ENCODE measurements around the gene C12orf50.
"Not testable (repeated sequence)": the region's sequence is repeated elsewhere in the genome, so short reads cannot be mapped to it uniquely, and the experiment has no call there.

Gene C12orf50, protein sequence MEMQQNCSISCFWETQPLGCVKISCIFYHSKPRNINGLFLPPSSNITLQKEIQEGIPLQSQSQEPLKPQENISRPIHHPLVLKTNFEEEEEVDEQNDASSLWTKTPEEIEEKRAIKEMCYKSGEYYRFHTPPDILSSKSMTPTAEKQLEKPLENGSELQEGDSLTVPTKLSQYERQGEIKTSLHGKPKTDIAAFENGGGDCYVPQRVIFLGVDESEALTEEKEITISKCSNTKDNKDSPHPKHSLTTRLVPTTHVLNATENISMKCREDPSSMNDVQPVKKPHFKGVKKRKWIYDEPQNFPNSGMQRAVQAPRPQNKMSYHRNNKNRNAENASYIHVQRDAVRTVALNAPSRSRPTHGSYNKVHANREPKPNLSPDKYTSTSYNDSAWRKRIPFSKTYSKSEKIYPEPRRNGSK

DNA sequence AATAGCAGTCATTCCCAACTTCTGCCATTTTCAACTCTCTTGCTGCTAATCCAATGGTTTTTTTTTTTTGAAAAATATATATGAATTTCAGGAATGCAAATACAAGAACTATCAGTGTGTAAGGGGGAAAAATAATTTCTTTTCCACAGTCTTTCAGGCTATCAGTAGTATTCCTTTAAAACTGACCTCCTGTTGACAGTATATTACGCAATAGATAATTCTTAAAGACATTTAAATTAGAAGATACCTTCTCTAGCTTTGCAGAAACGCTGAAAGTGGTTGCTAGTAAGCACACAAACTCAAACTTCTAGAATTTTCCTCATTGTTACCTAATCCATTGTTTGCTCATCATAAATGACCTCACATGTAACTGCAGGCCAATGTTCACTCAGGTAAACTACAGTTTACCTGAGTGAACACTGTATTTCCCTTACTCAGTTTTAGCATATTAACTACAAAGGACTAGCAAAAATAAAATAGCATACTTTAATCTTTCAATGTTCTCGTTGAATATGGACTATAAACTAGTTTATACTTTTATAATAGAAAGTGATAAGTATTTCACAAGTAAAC, at the start of gene C12orf50:
C12orf50 (minus strand) TSS at position 309 of the 573 bp plus-strand sequence. CDS start 2,439 bp downstream, outside the sequence.
- no peak for DNase-seq

DNA sequence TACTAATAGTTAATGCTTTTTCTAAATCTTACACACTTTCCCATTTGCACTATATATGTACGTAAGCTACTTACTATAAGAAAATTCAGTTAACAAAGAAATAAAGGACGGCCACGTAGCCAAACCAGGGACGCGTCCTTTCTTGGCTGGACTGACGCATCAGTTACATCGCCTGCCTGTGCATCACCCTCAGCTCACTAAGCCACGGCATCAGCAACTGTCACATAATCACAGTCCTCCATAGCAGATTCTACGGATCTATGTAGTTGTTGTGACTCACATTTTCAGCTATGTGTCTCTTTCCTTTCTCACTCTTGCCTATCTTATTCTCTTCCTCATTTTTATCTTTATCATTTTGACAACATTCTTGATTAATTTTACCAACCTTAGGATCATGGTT, 38.1 kb upstream of the C12orf50 start:
- DNase-seq = no peak

DNA sequence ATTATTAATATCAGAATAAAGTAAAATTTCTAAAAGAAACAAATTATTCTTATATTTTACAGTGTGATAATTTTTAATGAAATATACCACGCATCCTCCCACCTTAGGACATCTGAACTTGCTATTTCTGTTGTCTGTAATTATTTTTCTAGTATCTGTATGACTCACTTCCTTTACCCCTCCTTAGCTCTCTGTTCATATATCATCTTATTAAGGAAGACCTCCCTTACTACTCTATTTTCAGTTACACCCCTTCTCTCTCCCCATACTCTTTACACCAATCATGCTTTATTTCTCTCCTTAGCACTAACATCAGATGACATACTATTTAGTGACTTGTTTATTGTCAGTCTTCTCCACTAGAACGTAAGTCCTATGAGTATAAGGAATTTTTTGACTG, 34.2 kb upstream of the C12orf50 start:
- no peak for DNase-seq

DNA sequence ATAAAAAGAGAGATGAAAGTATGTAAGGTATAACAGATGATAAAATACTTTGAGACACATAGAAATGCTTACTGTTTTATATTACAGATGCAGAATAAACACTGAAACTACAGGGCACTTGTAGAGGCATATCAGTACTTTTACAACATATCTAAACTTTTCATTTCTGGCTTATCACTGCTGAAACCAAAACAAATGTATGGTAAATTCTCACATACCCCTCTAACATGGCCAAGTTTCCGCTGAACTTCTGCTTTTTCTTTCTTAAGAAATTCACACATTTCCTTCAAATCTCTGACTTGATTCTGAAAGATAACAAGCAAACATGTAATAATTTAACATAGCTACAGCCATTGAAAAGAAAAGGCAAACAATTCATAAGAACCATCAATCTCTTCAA, 33.3 kb upstream of the C12orf50 start:
- DNase-seq = no peak

DNA sequence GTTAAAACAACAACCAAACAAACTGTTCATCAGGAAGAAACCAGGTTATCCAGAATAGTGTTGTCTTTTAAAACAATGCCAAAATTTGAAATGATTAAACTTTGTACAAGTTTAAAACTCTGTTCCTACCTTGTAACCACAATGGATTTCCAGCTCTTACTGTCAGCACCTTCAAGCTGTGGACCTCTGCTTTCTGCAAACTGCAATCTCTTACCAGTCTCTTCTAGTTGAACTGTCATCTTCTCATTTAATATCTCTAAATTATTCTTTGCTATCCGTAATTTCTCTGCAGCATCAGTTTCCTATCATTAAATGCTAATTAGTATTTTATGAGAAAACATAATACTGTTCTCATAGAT, 29.5 kb upstream of the C12orf50 start:
- no peak for DNase-seq

DNA sequence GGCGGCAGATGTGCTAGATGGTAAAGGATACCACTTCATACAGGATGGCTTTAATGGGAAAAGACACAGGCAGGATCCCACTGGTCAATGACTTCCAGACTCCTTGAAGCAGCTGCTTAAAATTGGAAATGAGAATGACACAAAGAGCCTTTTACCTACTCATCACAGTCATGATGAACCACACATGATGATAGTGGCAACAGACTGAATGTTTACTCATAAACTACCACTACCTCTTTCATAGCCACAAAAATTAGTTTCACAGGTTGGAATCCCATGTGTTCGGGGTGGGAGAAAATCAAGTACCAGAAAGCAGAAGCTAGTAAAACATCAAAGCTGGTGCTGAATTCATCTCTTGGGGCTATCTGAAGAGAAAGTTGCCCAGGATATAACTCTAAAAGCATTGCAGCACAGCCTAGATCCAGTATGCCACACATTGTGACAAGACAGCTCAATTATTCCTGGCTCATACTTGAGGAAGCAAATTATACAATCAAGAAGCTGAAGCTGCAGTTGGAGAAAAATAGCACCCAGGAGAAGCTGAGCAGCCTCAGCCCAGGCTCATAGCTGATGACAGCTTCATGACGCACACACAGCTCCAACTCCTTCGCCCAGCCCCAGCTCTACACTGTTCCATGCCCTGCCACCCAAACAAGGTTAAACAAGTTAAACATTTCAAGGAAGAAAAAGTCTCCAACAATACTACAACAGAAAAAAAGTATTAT, 29.0 kb upstream of the C12orf50 start:
- no peak for DNase-seq

DNA sequence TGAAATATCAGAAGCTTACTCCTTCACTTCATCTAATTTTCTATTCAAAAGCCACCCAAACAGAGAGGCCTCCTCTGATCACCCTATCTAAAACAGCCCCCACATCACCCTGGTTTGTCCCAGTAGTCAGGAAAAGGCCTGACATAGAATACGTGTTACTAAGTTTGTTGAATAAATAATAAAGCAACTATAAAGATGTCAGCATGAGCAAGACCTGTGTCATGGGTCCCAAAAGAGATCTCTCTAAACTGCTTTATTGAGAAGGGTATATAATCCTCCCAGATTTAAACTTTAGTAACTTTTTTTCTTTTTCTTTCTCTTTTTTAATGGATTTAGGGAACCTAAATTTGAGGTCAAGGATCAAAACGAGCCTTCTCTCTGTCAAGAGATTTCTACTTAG, 27.4 kb upstream of the C12orf50 start:
- no peak for DNase-seq

DNA sequence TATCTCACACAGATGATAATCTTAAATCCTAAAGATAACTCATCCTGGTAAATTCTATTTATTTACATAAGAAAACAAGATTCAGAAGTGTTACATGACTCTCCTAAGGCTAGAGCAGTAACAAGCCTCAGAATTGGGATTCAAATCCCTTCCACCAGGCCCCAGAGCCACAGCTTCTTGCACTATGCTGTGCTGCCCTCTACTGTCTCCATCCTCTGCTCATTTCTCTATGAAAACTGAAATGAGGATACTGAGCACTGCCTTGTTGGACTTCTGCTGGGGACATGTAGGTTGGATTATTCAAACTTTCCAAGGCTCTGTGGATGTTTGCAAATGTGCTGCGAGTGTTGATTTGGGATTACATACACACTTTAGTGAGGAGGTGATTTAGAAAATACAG, 23.5 kb upstream of the C12orf50 start:
- no peak for DNase-seq

DNA sequence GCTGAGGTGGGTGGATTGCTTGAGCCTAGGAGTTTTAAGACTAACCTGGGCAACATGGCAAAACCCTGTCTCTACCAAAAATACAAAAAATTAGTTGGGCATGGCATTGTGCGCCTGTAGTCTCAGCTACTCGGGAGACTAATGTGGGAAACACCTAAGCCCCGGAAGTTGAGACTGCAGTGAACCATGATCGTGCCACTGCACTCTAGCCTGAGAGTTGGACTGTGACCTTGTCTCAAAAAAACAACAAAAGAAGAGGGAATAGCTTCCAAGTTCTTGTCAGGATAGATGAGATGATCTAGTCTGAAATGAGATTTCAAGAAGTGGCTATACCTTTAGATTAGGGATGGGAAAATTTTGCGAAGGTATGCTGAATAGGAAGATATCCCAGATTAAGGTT, 14.8 kb upstream of the C12orf50 start:
- DNase-seq = no peak

DNA sequence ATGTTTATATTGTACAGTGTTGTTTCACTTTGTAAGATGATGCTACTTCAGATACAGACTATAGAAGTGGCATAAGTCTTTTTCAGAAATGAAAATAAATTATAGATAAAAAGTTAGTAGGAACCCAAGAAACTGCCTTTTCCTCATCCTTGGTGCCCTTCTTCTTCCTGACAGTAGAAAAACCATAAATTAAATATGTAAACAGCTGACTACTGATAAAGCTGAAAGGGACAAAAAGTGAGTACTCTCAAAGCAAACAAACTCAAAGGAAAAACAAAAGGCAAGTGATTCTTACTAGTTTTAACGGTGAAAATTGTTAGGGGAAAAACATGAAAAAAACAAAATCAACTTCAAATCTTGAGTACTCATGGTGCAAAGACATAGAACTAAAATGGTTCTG, 8.6 kb upstream of the C12orf50 start:
- DNase-seq = no peak

DNA sequence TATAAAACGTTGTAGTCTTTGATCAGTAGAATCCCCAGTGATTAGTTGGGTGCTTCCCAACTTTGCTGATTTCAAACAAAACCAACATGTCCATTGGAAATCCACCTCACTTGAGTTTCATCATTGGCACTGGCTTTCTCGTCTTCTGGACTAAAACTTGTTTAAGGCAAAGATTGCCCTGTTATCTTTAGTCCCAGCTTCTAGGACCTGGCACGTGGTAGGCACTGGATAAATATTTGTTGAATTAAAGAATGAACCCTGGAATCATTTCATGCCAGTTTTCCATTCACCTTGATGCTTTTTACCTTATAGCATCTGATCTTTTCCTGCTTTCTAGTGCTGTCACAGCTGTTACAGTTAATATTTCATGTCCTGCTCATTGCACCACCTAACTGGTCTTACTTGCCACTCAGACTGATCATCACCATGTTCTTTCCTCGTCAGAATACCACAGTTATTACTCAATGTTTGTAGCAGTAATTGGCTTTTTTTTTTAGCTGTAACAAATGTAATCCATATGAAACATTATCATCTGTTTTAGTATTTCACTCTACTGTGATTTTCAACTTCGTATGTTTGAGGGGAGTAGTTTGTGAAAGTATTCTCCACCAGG, 7.3 kb upstream of the C12orf50 start:
- no peak for DNase-seq

DNA sequence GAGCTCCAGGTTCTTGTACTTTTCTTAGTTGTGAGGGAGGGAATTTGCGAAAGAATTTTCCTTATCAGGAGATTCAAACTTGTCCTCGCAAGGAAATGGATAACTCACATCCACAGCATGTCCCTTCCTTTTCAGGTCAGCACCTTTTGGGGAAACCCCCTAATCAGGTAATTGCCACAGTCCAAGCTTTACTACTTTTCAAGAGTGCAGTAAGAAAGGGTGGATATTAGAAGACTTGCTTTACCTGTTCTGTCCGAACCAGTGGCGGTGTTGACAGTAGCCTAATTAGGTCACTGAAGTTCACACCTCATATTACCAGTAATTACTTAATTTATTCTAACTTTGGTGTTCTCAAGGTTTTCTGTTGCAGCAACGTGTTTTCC, 6.7 kb upstream of the C12orf50 start:
- no peak for DNase-seq

DNA sequence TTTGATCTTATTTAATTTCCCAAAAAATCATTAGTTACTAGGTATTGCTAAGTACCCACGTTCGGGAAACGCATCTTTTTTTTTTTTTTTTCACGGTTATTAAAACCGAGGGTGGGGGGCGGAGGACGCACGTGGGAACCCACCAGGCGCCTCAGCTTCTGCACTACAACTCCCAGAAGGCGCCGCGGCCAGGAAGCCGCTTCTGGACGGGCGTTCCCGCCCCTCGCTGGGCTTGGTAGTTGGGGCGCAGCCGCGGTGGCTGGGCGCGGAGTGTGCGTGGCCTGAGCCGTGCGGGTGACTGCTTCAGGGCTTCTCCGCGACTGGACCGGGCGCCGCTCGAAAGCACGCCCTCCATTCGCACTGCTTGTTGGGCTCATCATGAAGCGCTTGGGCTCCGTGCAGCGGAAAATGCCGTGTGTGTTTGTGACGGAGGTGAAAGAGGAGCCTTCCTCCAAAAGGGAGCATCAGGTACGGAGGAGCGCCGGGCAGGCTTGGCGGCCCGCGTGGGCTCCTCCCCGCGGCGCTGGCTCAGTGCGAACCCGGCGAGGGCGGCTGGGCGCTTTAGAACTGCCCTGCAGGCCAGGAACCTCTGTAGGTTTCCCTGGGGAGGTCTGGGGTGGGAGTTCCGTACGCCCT, 6.2 kb upstream of the C12orf50 start:
- DNase-seq = peak; percentile 45

DNA sequence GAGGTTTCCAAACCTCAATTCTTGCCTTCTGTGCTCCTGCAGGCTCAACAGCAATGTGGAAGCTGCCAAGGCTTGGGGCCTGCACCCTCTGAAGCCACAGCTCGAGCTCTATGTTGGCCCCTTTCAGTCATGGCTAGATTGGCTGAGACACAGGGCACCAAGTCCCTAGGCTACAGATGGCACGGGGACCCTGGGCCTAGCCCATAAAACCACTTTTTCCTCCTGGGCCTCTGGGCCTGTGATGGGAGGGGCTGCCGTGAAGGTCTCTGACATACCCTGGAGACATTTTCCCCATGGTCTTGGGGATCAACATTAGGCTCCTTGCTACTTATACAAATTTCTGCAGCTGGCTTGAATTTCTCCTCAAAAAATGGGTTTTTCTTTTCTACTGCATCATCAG, 2.0 kb upstream of the C12orf50 start:
- not testable (repeated sequence) for DNase-seq

DNA sequence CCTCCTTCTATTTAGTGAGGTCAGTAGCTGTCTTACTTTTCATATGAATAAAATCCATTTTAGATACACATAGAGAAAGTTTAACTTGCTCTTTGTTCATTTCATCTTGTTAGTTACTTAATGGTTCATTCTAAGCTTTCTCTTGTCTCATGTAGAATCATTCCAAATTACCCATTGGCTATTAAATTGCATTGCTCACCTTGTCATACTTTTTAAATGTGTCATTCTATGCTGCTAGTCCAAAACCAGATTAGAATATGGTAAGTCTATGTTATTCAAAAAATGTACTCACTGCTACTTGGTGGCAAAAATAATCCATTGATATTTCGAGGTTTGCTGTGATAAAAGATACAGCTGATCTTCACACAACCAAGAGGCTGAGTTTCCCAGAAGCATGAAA, 3.0 kb downstream of the C12orf50 start:
- no peak for DNase-seq

DNA sequence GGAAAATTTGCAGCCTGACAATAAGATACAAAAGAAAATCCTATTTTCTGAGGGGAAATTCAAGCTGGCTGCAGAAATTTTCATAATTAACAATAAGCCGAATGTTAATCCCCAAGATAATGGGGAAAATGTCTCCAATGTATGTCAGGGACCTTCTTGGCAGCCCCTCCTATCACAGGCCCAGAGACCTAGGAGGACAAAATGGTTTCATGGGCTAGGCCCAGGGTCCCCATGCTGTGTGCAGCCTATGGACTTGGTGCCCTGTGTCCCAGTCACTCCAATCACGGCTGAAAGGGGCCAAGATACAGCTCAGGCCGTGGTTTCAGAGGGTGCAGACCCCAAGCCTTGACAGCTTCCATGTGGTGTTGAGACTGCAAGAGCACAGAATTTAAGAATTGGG, 11.2 kb downstream of the C12orf50 start:
- DNase-seq = no peak

DNA sequence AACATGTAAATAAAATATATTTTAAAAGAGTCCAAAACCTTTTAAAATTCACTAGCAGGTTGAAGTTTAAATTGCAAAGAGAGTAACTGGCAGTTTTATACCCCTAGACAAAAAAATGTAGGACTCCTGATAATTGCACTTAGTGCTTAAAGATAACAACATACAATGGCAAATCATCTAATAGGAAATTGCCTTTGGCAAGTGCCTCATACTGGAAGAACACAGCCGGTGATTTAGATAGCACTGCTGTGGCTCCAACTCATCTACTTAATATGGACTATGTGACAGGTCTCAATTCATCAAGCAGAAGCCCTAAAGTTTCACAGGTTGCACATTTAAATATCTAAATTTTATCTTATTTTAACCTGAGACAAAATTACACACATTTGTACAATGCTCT, 13.4 kb downstream of the C12orf50 start:
- DNase-seq = no peak

DNA sequence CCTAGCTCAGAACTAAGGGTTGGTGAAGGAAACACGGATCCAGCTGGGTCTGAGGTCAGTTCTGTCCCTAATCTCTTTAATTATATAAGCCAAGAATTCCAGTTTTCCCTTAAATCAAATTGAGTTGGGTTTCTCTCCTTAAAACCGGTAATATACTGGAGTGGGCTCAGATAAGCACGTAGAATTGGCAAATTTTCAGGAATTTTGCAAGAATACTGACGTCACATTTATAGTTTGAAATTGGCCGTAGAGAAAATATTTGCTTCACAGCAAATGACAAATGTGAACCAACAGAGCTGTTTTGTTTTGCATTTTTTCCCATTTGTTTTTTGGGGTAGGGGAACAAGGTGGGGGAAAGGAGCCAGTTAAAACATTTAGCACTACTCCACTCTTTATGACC, 17.4 kb downstream of the C12orf50 start:
- no peak for DNase-seq

DNA sequence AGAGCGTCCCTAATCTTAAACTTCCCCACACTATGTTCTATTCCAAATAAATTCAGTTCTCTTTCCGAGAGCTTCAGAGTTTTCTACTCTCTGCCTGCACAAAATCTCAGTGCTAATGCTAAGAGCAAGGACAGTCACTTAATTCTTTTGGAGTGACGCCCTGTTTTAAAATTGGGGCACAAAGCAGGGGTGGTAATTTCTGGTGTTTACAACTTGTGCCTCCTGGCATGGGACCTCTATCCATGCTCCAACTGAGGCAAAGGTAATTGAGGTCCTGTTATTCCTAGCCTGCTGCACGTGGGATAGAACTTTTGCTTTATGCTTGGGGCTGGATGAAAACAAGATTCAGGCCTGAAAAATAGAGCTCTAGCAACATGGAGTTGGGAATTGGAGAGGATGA, 22.9 kb downstream of the C12orf50 start:
- DNase-seq = no peak

DNA sequence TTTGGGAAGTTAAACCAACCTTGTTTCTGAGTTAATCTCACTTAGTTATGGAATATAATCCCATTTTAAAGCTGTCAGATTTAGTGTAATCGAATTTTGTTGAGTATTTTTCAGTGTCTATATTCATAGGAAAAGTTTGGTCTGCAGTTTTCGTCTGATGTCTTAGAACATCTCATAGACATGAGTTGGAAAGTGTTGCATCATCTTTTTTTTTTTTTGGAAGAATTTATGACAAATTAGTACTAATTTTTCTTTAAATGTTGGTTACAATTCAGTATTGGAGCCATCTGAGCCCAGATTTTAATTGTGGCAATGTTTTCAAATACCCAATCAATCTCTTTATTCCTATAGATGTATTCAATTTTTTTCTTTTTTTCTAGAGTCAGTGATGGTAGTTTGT, 27.9 kb downstream of the C12orf50 start:
- DNase-seq = no peak

DNA sequence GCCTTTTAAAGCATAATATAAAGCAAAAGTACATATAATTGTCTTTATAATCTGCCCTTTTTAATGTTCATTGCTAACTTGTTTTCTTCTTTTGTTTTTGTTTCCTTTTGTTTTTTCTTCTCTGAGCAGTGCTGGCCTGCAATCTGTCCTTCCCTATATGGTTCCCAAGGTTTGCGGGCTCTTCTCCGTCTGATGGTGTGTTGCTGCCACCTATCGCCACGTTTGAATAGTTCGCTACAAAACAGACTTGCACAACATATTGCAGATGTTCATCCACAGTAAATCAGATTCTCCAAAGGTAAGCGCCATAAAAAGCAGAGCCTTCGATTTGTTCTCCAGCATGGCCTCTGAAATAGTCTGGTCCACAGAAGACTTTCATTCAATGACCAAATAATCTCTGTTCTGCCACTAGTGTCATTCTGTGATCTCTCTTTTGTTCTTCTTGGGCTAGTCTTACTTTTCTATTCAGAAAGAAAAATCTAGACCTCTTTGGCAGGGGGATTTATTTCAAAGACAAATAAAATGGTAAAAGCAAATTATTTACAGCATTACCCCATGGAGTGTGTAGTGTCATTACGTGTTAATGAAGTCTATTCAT, 33.5 kb downstream of the C12orf50 start:
- peak; percentile 2 for DNase-seq

DNA sequence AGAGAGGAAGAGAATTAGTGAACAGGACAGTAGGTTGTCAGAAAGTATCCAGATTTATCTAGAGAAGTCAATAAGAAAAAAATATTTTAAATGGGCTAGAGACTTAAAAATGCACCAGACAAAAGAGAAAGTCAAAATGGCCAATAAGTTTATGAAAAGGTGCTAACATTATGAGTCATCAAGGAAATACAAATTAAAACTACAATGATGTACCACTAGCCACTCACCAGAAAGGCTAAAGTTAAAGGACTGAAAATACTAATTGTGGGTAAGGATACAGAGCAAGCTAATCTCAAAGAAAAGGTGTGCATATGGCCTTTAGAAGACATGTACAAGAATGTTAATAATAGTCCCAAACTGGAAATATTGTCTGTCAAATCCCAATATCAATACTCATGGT, 37.7 kb downstream of the C12orf50 start:
- DNase-seq = no peak

DNA sequence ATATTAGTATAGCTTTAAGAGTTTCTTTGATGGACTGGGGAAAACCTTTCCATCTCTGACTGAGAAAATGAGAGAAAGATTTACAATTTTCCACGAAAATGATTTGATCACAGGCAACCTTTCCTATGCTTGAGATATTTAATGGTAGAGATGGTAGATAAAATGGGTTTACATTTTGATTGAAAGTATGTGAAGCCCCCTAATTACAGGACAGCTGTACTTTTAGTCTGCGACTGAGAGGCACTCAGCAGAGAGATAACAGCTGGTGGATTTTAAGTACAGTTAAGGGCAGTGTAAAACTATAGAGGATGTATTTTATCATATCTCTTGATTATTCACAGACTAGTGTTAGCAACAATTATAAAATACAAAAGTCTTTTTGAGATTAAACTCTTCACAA, 40.7 kb downstream of the C12orf50 start:
- no peak for DNase-seq

Data from DMS79 (cell line).